PFSK-1 (cell line): Measurements from ENCODE around the gene CYP2W1.

Experiments
- FOXP2 ChIP-seq: optimal IDR thresholded peaks from 2 replicates; pipeline ENCODE3; 2011; ENCODE audit warnings: borderline replicate concordance, control low read depth, inconsistent platforms; ENCODE audit not compliant: insufficient read depth; ENCODE audit errors: extremely low read length, extremely low read depth
- POLR2AphosphoS5 ChIP-seq: IDR thresholded peaks from 2 replicates; pipeline ENCODE4 v1.6.1; 2012; ENCODE audit warnings: low read depth, mild to moderate bottlenecking, control low read depth, low read length, moderate library complexity
- SIN3A ChIP-seq: IDR thresholded peaks from 2 replicates; pipeline ENCODE4 v1.6.1; 2012; ENCODE audit warnings: mild to moderate bottlenecking, low read length, moderate library complexity, borderline replicate concordance; ENCODE audit not compliant: insufficient read depth
- TAF1 ChIP-seq: IDR thresholded peaks from 2 replicates; pipeline ENCODE4 v1.6.1; 2012; ENCODE audit warnings: low read length, control low read depth, borderline replicate concordance; ENCODE audit not compliant: insufficient read depth
- TF ChIP-seq, protein P1 (sequence below), 2 experiments: IDR thresholded peaks; 2 replicates each; pipeline versions ENCODE4 v1.6.1 to v1.8.0; 2011 to 2012; ENCODE audit warnings: low read depth in 2 of 2, low read length in 2 of 2, control low read depth in 1 of 2, inconsistent platforms in 1 of 2, mild to moderate bottlenecking in 1 of 2, moderate library complexity in 1 of 2; ENCODE audit not compliant: insufficient read depth in 1 of 2

CYP2W1 gene

DNA sequence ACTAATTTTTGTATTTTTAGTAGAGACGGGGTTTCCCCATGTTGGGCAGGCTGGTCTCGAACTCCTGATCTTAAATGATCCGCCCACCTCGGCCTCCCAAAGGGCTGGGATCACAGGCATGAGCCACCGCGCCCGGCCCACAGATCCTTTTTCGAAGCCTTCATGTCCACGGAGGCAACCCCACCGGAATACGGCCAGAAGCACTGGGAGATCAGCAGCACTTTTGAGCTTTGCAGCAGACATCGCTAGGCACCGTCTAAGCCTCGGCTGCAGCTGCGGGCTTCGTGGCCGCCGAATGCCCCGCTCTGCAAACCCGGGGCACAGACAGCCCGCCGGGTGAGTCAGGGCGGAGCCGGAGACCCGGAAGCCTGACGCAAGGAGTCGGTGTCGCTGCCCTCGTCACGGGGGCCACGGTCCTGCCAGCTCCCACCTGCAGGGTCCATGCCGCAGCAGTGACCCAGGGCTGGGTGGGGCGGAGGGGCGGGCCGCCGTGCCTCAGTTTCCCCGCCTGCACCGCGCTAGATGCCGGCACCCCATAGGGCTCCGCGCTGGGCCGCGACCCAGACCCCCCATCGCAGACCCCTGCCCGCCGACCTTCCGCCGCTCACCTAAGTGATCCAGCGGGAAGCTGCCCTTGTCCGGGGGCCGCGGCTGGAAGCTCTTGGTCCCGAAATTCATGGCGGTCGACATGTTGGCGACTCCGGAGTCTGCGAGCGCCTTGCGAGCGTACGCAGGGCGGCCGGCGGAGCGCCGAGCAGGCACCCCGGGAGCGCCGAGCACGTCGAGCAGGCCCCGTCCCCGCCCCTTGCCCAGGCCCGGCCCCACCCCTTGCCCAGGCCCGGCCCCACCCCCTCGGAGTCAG, 7.9 kb upstream of the CYP2W1 start, which contains the start of gene COX19:
Gene COX19, minus strand, starts transcription at position 730 of the 862 bp plus-strand sequence. Its CDS starts 40 bp downstream, at position 690.
- TF ChIP-seq POLR2AphosphoS5 (peak; percentile 88), SIN3A (0 out of 2 replicates have a peak, but pooled peaks have one; percentile 51), FOXP2 (peak; percentile 90), TAF1 (peak; percentile 93; the same call in 1 of the 2 replicates)
- TF ChIP-seq, protein P1, sequence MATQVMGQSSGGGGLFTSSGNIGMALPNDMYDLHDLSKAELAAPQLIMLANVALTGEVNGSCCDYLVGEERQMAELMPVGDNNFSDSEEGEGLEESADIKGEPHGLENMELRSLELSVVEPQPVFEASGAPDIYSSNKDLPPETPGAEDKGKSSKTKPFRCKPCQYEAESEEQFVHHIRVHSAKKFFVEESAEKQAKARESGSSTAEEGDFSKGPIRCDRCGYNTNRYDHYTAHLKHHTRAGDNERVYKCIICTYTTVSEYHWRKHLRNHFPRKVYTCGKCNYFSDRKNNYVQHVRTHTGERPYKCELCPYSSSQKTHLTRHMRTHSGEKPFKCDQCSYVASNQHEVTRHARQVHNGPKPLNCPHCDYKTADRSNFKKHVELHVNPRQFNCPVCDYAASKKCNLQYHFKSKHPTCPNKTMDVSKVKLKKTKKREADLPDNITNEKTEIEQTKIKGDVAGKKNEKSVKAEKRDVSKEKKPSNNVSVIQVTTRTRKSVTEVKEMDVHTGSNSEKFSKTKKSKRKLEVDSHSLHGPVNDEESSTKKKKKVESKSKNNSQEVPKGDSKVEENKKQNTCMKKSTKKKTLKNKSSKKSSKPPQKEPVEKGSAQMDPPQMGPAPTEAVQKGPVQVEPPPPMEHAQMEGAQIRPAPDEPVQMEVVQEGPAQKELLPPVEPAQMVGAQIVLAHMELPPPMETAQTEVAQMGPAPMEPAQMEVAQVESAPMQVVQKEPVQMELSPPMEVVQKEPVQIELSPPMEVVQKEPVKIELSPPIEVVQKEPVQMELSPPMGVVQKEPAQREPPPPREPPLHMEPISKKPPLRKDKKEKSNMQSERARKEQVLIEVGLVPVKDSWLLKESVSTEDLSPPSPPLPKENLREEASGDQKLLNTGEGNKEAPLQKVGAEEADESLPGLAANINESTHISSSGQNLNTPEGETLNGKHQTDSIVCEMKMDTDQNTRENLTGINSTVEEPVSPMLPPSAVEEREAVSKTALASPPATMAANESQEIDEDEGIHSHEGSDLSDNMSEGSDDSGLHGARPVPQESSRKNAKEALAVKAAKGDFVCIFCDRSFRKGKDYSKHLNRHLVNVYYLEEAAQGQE (IDR thresholded peaks at IDR 0.05; ENCODE audit: insufficient read depth in 1 of 2, low read depth in 2 of 2, low read length in 2 of 2): peak in 1 of 2 experiments; percentile 55; a peak in 2 of 4 replicates

DNA sequence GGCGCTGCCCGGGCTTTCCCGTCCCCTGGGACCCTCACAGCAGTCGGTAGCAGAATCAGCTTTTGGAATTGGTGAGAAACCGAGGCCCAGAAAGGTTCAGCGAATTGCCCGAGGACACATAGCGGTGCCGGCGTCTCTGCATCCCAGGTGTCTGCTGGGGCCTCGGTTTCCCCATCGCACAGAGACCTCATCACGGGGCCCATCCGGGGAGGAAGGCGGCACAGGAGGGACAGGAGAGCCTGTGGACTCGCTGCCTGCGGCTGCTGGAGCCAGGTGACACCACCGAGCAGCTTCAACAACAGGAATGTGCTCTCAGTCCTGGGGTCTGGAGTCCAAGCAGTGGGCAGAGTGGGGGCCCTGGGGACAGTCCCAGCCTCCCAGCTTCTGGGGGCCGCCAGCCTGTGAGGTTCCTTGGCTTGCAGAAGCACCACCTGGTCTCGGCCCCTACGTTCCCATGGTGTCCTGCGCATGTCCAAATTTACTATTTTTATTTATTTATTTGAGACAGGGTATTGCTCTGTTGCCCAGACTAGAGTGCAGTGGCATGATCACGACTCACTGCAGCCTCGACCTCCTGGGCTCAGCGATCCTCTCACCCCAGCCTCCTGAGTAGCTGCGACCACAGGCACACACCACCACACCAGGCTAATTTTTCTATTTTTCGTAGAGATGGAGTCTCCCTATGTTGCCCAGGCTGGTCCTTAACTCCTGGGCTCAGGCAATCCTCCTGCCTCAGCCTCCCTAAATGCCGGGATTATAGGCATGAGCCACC, 7.1 kb upstream of the CYP2W1 start:
- TF ChIP-seq TAF1 (no peak), FOXP2 (no peak), POLR2AphosphoS5 (no peak), SIN3A (no peak)
- TF ChIP-seq, protein P1 (IDR thresholded peaks at IDR 0.05; ENCODE audit: insufficient read depth in 1 of 2, low read depth in 2 of 2, low read length in 2 of 2): no peak

DNA sequence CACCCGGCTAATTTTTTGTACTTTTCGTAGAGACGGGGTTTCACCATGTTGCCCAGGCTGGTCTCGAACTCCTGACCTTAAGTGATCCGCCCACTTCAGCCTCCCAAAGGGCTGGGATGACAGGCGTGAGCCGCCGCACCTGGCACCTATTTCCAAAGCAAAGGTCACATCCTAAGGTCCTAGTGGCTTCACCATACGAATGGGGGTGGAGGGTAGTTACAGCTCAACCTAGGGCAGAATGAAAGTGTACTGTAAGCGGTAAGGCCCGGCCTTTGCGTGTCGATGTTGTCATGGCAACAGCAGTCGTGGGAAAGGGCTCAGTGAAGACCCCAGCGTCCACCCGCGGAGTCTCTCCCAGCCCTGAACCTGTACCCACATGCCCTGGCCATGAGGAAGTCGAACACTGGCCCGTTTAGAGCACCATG, 6.1 kb upstream of the CYP2W1 start:
- no peak for TF ChIP-seq TAF1
- TF ChIP-seq, protein P1 (IDR thresholded peaks at IDR 0.05; ENCODE audit: insufficient read depth in 1 of 2, low read depth in 2 of 2, low read length in 2 of 2): no peak

DNA sequence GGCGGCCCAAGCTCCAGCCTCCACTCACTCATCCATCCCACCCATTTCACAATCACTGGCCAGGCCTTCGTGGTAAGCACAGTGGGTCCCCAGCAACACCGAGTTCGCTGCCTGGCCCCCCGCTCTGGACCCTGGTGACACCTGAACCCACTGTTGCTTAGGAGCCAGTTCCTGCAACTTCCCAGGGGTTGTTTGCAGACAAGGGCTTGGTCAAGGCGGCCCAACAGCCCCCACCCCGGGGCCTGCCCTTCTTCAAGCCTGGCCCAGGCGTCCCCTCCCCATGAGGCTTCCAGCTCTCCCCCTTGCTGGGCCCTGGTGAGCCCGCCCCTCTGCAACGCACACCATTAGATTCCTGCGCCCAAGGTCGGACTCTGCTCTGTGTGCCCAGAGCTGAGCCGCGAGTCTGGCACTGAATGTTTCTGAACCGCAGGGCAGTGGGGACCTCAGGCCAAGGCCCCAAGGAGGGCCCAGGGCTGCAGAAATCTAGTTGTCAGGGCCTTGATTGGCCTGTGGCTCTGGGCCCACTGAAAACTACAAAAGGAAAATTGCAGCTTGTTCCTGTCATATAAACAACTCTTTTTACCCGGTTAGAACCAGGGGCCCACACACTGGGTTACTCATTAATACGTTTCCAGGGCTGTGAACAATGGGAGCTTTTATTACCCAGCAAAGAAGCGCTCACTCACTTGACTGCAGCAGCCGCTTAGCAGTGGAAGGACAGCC, 5.5 kb upstream of the CYP2W1 start:
- no peak for TF ChIP-seq FOXP2
- TF ChIP-seq POLR2AphosphoS5: no peak
- no peak for TF ChIP-seq SIN3A
- no peak for TF ChIP-seq TAF1
- TF ChIP-seq, protein P1 (IDR thresholded peaks at IDR 0.05; ENCODE audit: insufficient read depth in 1 of 2, low read depth in 2 of 2, low read length in 2 of 2): no peak
